Astrocyte (in vitro differentiated cells and primary cell): Measurements from ENCODE around the gene DFFB. TPM values are rescaled to one million over a fixed set of nuclear protein-coding genes. Genes with fewer than 3 reads are reported as not detected.

Experiments used
- DNase-seq: peaks from one replicate; pipeline ENCODE4 v3.0.0-alpha.2; 2010; ENCODE audit warnings: low read depth
- FAIRE-seq: peaks from 2 replicates; lab custom pipeline; 2011; peaks lifted over from hg19 to GRCh38; lab: Jason Lieb, UNC
- H2AFZ ChIP-seq: 2 replicates; pipeline ENCODE4 v1.6.0; 2012; ENCODE audit warnings: low read depth, low read length, inconsistent platforms
- H3K27ac ChIP-seq: 2 replicates; pipeline ENCODE4 v1.5.1; 2011; ENCODE audit warnings: low read depth, low read length, inconsistent platforms
- H3K27me3 ChIP-seq: 2 replicates; pipeline ENCODE4 v1.6.0; 2011; ENCODE audit warnings: low read length, inconsistent platforms; ENCODE audit not compliant: insufficient read depth
- H3K36me3 ChIP-seq: 2 replicates; pipeline ENCODE4 v1.5.1; 2011; ENCODE audit warnings: low read length, inconsistent platforms; ENCODE audit not compliant: insufficient read depth
- H3K4me1 ChIP-seq: 2 replicates; pipeline ENCODE4 v1.5.1; 2011; ENCODE audit warnings: low read length, inconsistent platforms; ENCODE audit not compliant: insufficient read depth
- H3K4me2 ChIP-seq: 2 replicates; pipeline ENCODE4 v1.6.0; 2012; ENCODE audit warnings: low read length, inconsistent platforms
- H3K4me3 ChIP-seq: 2 replicates; pipeline ENCODE4 v1.5.1; 2011; ENCODE audit warnings: low read depth, mild to moderate bottlenecking, low read length, inconsistent platforms; ENCODE audit not compliant: insufficient read depth
- H3K79me2 ChIP-seq: 2 replicates; pipeline ENCODE4 v1.6.0; 2012; ENCODE audit warnings: mild to moderate bottlenecking, low read length, inconsistent platforms; ENCODE audit not compliant: insufficient read depth
- H3K9ac ChIP-seq: 2 replicates; pipeline ENCODE4 v1.6.0; 2012; ENCODE audit warnings: mild to moderate bottlenecking, low read length, inconsistent platforms
- H3K9me3 ChIP-seq: 2 replicates; pipeline ENCODE4 v1.5.1; 2012; ENCODE audit warnings: low read depth, mild to moderate bottlenecking, low read length, inconsistent platforms; ENCODE audit not compliant: insufficient read depth
- H4K20me1 ChIP-seq: 2 replicates; pipeline ENCODE4 v1.6.0; 2012; ENCODE audit warnings: low read length, inconsistent platforms; ENCODE audit not compliant: insufficient read depth
- H3K27ac Mint-ChIP-seq: one replicate; pipeline ENCODE4 v1.8.0; 2021; ENCODE audit warnings: mild to moderate bottlenecking, mixed read lengths; ENCODE audit not compliant: unreplicated experiment
- H3K27me3 Mint-ChIP-seq: one replicate; pipeline ENCODE4 v1.8.0; 2021; ENCODE audit warnings: low read depth, mixed read lengths; ENCODE audit not compliant: unreplicated experiment
- H3K36me3 Mint-ChIP-seq: one replicate; pipeline ENCODE4 v1.8.0; 2021; ENCODE audit warnings: low read depth, mixed read lengths; ENCODE audit not compliant: unreplicated experiment
- H3K4me1 Mint-ChIP-seq: one replicate; pipeline ENCODE4 v1.8.0; 2021; ENCODE audit warnings: low read depth, mixed read lengths; ENCODE audit not compliant: unreplicated experiment
- H3K4me3 Mint-ChIP-seq: one replicate; pipeline ENCODE4 v1.8.0; 2021; ENCODE audit warnings: mild to moderate bottlenecking, moderate library complexity, mixed read lengths; ENCODE audit not compliant: unreplicated experiment
- H3K9me3 Mint-ChIP-seq: one replicate; pipeline ENCODE4 v1.8.0; 2021; ENCODE audit warnings: mild to moderate bottlenecking, mixed read lengths; ENCODE audit not compliant: unreplicated experiment
- CTCF ChIP-seq: IDR thresholded peaks from 2 replicates; pipeline ENCODE4 v1.5.1; 2011; ENCODE audit warnings: low read depth, mild to moderate bottlenecking, inconsistent platforms, low read length, moderate library complexity; ENCODE audit not compliant: insufficient read depth
- EZH2 ChIP-seq: IDR thresholded peaks from 2 replicates; pipeline ENCODE4 v1.6.1; 2012; ENCODE audit warnings: mild to moderate bottlenecking, low read length, inconsistent platforms; ENCODE audit not compliant: insufficient read depth
- total RNA-seq: library from RNA; stranded (reverse); gene quantifications from 2 replicates; pipeline ENCODE4 v1.2.1, GENCODE V29; 2021

Gene DFFB
- total RNA-seq, 1 donor from 2014 or later = 7.4 TPM

GRCh38 chr1:3925762-3926161, 68.5 kb downstream of the DFFB start:
- Mint-ChIP-seq H3K9me3 (no peaks in the 10 kb centered on the region), H3K4me3 (no peak overlapping the region), H3K27ac (no peak overlapping the region), H3K27me3 (peaks cover 25% of the 10 kb centered on the region), H3K4me1 (no peaks in the 10 kb centered on the region), H3K36me3 (no peaks in the 10 kb centered on the region)
- H3K9ac ChIP-seq = no peak overlapping the region
- no peak overlapping the region for H3K27ac ChIP-seq
- H3K4me3 ChIP-seq = no peak overlapping the region
- no peak for FAIRE-seq
- no peaks in the 10 kb centered on the region for H4K20me1 ChIP-seq
- peaks cover 11% of the 10 kb centered on the region for H3K9me3 ChIP-seq
- no peak for DNase-seq
- H3K4me2 ChIP-seq = no peak overlapping the region
- no peak overlapping the region for H2AFZ ChIP-seq
- no peaks in the 10 kb centered on the region for H3K4me1 ChIP-seq
- no peak for TF ChIP-seq CTCF
- no peak for TF ChIP-seq EZH2
- H3K79me2 ChIP-seq = no peaks in the 10 kb centered on the region
- no peaks in the 10 kb centered on the region for H3K36me3 ChIP-seq
- no peaks in the 10 kb centered on the region for H3K27me3 ChIP-seq

GRCh38 chr1:3926956-3927355, 69.7 kb downstream of the DFFB start:
- Mint-ChIP-seq H3K36me3 (no peaks in the 10 kb centered on the region), H3K4me3 (no peak overlapping the region), H3K27me3 (peaks cover 30% of the 10 kb centered on the region), H3K27ac (no peak overlapping the region), H3K9me3 (no peaks in the 10 kb centered on the region), H3K4me1 (no peaks in the 10 kb centered on the region)
- Histone ChIP-seq H3K9ac (no peak overlapping the region), H3K4me3 (no peak overlapping the region), H2AFZ (no peak overlapping the region), H3K27ac (no peak overlapping the region), H3K9me3 (peaks cover 13% of the 10 kb centered on the region), H3K79me2 (no peaks in the 10 kb centered on the region), H4K20me1 (no peaks in the 10 kb centered on the region), H3K27me3 (no peaks in the 10 kb centered on the region), H3K4me1 (no peaks in the 10 kb centered on the region), H3K4me2 (no peak overlapping the region), H3K36me3 (no peaks in the 10 kb centered on the region)
- DNase-seq (no peak), FAIRE-seq (no peak)
- TF ChIP-seq EZH2 = no peak
- TF ChIP-seq CTCF = no peak

- Histone ChIP-seq H3K36me3 (no peaks in the 10 kb centered on the region), H3K4me3 (no peak overlapping the region), H3K9ac (no peak overlapping the region), H3K4me1 (no peaks in the 10 kb centered on the region), H2AFZ (no peak overlapping the region), H3K27me3 (no peaks in the 10 kb centered on the region), H3K27ac (no peak overlapping the region), H4K20me1 (no peaks in the 10 kb centered on the region), H3K9me3 (peaks cover 13% of the 10 kb centered on the region), H3K4me2 (no peak overlapping the region), H3K79me2 (no peaks in the 10 kb centered on the region)
- no peaks in the 10 kb centered on the region for H3K9me3 Mint-ChIP-seq
- DNase-seq = no peak
- peaks cover 28% of the 10 kb centered on the region for H3K27me3 Mint-ChIP-seq
- no peaks in the 10 kb centered on the region for H3K36me3 Mint-ChIP-seq
- no peak overlapping the region for H3K4me3 Mint-ChIP-seq
- no peaks in the 10 kb centered on the region for H3K4me1 Mint-ChIP-seq
- no peak for FAIRE-seq
- no peak overlapping the region for H3K27ac Mint-ChIP-seq
- no peak for TF ChIP-seq EZH2
- no peak for TF ChIP-seq CTCF
These were observed 71.3 kb downstream of the DFFB start for GRCh38 chr1:3928586-3928985.
